Omental fat pad (tissue), 4 donors: Measurements from ENCODE around the gene SLC6A20. TPM values are rescaled to one million over a fixed set of nuclear protein-coding genes. Genes with fewer than 3 reads are reported as not detected.

Experiments used
- ATAC-seq: fragments of 150-250 bp; one replicate; pipeline ENCODE4 v1.9.1; 2016; ENCODE audit warnings: mild to moderate bottlenecking, moderate library complexity; ENCODE audit not compliant: low FRiP score
- DNase-seq: peaks from one replicate; pipeline ENCODE4 v3.0.0-alpha.2; 2019; ENCODE audit warnings: low spot score
- CTCF ChIP-seq, 3 donors: fragments of 450-650 bp; IDR thresholded peaks; one replicate each; pipeline ENCODE4 v1.5.1; 2016 to 2017; ENCODE audit warnings: antibody characterized with exemption in 3 of 3, mild to moderate bottlenecking in 3 of 3, moderate library complexity in 2 of 3
- total RNA-seq, 4 donors: library from RNA; depleted of rRNA; stranded (reverse); fragments of >200 nt; gene quantifications; one replicate each; pipeline ENCODE4 v1.1.0, GENCODE V29; 2016

The SLC6A20 gene
- total RNA-seq, 4 donors from 2014 or later, result 0.09 to 0.72 (median 0.38) TPM; not detected in 1

GRCh38 chr3:45802146-45802545 is 5.8 kb upstream of the SLC6A20 start:
- ATAC-seq (no peak), DNase-seq (no peak)
- no peak for TF ChIP-seq CTCF (IDR thresholded peaks at IDR 0.05)

- ATAC-seq (no peak), DNase-seq (no peak)
- no peak for TF ChIP-seq CTCF (IDR thresholded peaks at IDR 0.05)
These were observed 4.3 kb upstream of the SLC6A20 start for GRCh38 chr3:45800611-45801010.

GRCh38 chr3:45799586-45799985 is 3.2 kb upstream of the SLC6A20 start:
- DNase-seq, result no peak
- no peak for ATAC-seq
- TF ChIP-seq CTCF (IDR thresholded peaks at IDR 0.05), result no peak

- TF ChIP-seq CTCF (IDR thresholded peaks at IDR 0.05), result no peak
- ATAC-seq (no peak), DNase-seq (no peak)
These were observed 1.7 kb upstream of the SLC6A20 start for GRCh38 chr3:45798034-45798433.

GRCh38 chr3:45796902-45797637 is 734 bp upstream of the SLC6A20 start:
- DNase-seq (no peak), ATAC-seq (no peak)
- no peak for TF ChIP-seq CTCF (IDR thresholded peaks at IDR 0.05)

GRCh38 chr3:45795509-45795881 is 841 bp downstream of the SLC6A20 start:
- TF ChIP-seq CTCF (IDR thresholded peaks at IDR 0.05), result no peak
- DNase-seq, result no peak
- no peak for ATAC-seq

- DNase-seq (no peak), ATAC-seq (no peak)
- TF ChIP-seq CTCF (IDR thresholded peaks at IDR 0.05), result no peak
These were observed 1.7 kb downstream of the SLC6A20 start for GRCh38 chr3:45794660-45795059.
